H1 (cell line): Measurements from ENCODE around the gene RDH11.

Source experiments
- CHD1 ChIP-seq: IDR thresholded peaks from 2 replicates; pipeline ENCODE4 v1.6.1; 2012; ENCODE audit warnings: low read depth, low read length, improper control_type of control experiment
- EP300 ChIP-seq, 2 experiments: IDR thresholded peaks; 1 replicate in 1 of 2; 2 replicates in 1 of 2; pipeline ENCODE4 v1.6.1; 2011 to 2012; ENCODE audit warnings: low read depth in 2 of 2, low read length in 2 of 2, mild to moderate bottlenecking in 2 of 2, borderline replicate concordance in 1 of 2, inconsistent platforms in 1 of 2, moderate library complexity in 1 of 2
- SUZ12 ChIP-seq: fragments of 200-600 bp; sonication (generic); IDR thresholded peaks from 2 replicates; pipeline ENCODE4 v1.6.1; 2012; ENCODE audit warnings: mild to moderate bottlenecking, inconsistent platforms, low read length, moderate library complexity, mixed read lengths
- TBP ChIP-seq: IDR thresholded peaks from 2 replicates; pipeline ENCODE4 v1.6.1; 2011; ENCODE audit warnings: low read depth, low read length, improper control_type of control experiment
- TF ChIP-seq, protein P1 (sequence below): IDR thresholded peaks from 2 replicates; pipeline ENCODE4 v1.6.1; 2011; ENCODE audit warnings: low read length, improper control_type of control experiment
- TF ChIP-seq, protein P2 (sequence below), 3 experiments: IDR thresholded peaks; 1 replicate in 2 of 3; 2 replicates in 1 of 3; pipeline versions ENCODE4 v1.5.1 to v1.6.1; 2011; ENCODE audit warnings: low read length in 3 of 3, mild to moderate bottlenecking in 3 of 3, inconsistent platforms in 2 of 3, low read depth in 1 of 3, moderate library complexity in 1 of 3; ENCODE audit not compliant: insufficient read depth in 1 of 3; ENCODE audit errors: control extremely low read depth in 1 of 3

GRCh38 chr14:67645414-67645813 lies 50.1 kb downstream of the RDH11 start:
- no peak for TF ChIP-seq SUZ12
- TF ChIP-seq CHD1 = no peak
- TF ChIP-seq, protein P1, sequence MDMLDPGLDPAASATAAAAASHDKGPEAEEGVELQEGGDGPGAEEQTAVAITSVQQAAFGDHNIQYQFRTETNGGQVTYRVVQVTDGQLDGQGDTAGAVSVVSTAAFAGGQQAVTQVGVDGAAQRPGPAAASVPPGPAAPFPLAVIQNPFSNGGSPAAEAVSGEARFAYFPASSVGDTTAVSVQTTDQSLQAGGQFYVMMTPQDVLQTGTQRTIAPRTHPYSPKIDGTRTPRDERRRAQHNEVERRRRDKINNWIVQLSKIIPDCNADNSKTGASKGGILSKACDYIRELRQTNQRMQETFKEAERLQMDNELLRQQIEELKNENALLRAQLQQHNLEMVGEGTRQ = no peak
- TF ChIP-seq, protein P2, sequence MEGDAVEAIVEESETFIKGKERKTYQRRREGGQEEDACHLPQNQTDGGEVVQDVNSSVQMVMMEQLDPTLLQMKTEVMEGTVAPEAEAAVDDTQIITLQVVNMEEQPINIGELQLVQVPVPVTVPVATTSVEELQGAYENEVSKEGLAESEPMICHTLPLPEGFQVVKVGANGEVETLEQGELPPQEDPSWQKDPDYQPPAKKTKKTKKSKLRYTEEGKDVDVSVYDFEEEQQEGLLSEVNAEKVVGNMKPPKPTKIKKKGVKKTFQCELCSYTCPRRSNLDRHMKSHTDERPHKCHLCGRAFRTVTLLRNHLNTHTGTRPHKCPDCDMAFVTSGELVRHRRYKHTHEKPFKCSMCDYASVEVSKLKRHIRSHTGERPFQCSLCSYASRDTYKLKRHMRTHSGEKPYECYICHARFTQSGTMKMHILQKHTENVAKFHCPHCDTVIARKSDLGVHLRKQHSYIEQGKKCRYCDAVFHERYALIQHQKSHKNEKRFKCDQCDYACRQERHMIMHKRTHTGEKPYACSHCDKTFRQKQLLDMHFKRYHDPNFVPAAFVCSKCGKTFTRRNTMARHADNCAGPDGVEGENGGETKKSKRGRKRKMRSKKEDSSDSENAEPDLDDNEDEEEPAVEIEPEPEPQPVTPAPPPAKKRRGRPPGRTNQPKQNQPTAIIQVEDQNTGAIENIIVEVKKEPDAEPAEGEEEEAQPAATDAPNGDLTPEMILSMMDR (IDR thresholded peaks at IDR 0.05; ENCODE audit: control extremely low read depth in 1 of 3, insufficient read depth in 1 of 3, low read depth in 1 of 3, low read length in 3 of 3) = no peak
- TF ChIP-seq EP300 (IDR thresholded peaks at IDR 0.05; ENCODE audit: borderline replicate concordance in 1 of 2, low read depth in 2 of 2, low read length in 2 of 2) = no peak
- TF ChIP-seq TBP = no peak
